ENCODE results near the gene RIPK4.

Gene RIPK4

GRCh38 chr21:41746744-41747006 lies 20.2 kb downstream of the RIPK4 start:
- Histone ChIP-seq H3K27ac (ENCODE audit: insufficient read depth, low read depth, low read length, poor library complexity, severe bottlenecking) (no peak overlapping the region), H3K4me3 (ENCODE audit: insufficient read depth, low read depth, low read length) (no peak overlapping the region), H3K9me3 (ENCODE audit: control insufficient read depth, low read length) (no peaks in the 10 kb centered on the region), H3K36me3 (ENCODE audit: control insufficient read depth, insufficient read depth, low read length) (no peaks in the 10 kb centered on the region), H3K4me1 (ENCODE audit: control insufficient read depth, insufficient read depth, low read length) (peaks cover 26% of the 10 kb centered on the region), H3K27me3 (ENCODE audit: control insufficient read depth, insufficient read depth, low read length, poor library complexity, severe bottlenecking) (no peaks in the 10 kb centered on the region)
- 93 to 96% methylated on average over 8 of the region's 8 CpGs for WGBS, 2 experiments

GRCh38 chr21:41745971-41746743 lies 20.7 kb downstream of the RIPK4 start:
- H3K36me3 ChIP-seq (ENCODE audit: control insufficient read depth, insufficient read depth, low read length): no peaks in the 10 kb centered on the region
- H3K27me3 ChIP-seq (ENCODE audit: control insufficient read depth, insufficient read depth, low read length, poor library complexity, severe bottlenecking): no peaks in the 10 kb centered on the region
- no peaks in the 10 kb centered on the region for H3K9me3 ChIP-seq (ENCODE audit: control insufficient read depth, low read length)
- WGBS, 2 experiments: 91 to 92% methylated on average over 34 of the region's 34 CpGs
- H3K27ac ChIP-seq (ENCODE audit: insufficient read depth, low read depth, low read length, poor library complexity, severe bottlenecking): no peak overlapping the region
- no peak overlapping the region for H3K4me3 ChIP-seq (ENCODE audit: insufficient read depth, low read depth, low read length)
- H3K4me1 ChIP-seq (ENCODE audit: control insufficient read depth, insufficient read depth, low read length): peaks cover 21% of the 10 kb centered on the region

- Histone ChIP-seq H3K9me3 (ENCODE audit: control insufficient read depth, low read length) (no peaks in the 10 kb centered on the region), H3K4me1 (ENCODE audit: control insufficient read depth, insufficient read depth, low read length) (peaks cover 11% of the 10 kb centered on the region), H3K27ac (ENCODE audit: insufficient read depth, low read depth, low read length, poor library complexity, severe bottlenecking) (no peak overlapping the region), H3K27me3 (ENCODE audit: control insufficient read depth, insufficient read depth, low read length, poor library complexity, severe bottlenecking) (no peaks in the 10 kb centered on the region), H3K4me3 (ENCODE audit: insufficient read depth, low read depth, low read length) (no peak overlapping the region), H3K36me3 (ENCODE audit: control insufficient read depth, insufficient read depth, low read length) (no peaks in the 10 kb centered on the region)
- 79 to 81% methylated on average over 25 of the region's 25 CpGs for WGBS, 2 experiments
Observed at GRCh38 chr21:41745026-41745820, 21.6 kb downstream of the RIPK4 start.

GRCh38 chr21:41744028-41744930 lies 22.6 kb downstream of the RIPK4 start:
- H3K27me3 ChIP-seq (ENCODE audit: control insufficient read depth, insufficient read depth, low read length, poor library complexity, severe bottlenecking): no peaks in the 10 kb centered on the region
- H3K36me3 ChIP-seq (ENCODE audit: control insufficient read depth, insufficient read depth, low read length): peaks cover 4% of the 10 kb centered on the region
- H3K4me3 ChIP-seq (ENCODE audit: insufficient read depth, low read depth, low read length): no peak overlapping the region
- no peaks in the 10 kb centered on the region for H3K9me3 ChIP-seq (ENCODE audit: control insufficient read depth, low read length)
- peaks cover 3% of the 10 kb centered on the region for H3K4me1 ChIP-seq (ENCODE audit: control insufficient read depth, insufficient read depth, low read length)
- no peak overlapping the region for H3K27ac ChIP-seq (ENCODE audit: insufficient read depth, low read depth, low read length, poor library complexity, severe bottlenecking)
- 93 to 94% methylated on average over 43 of the region's 43 CpGs for WGBS, 2 experiments

DNA sequence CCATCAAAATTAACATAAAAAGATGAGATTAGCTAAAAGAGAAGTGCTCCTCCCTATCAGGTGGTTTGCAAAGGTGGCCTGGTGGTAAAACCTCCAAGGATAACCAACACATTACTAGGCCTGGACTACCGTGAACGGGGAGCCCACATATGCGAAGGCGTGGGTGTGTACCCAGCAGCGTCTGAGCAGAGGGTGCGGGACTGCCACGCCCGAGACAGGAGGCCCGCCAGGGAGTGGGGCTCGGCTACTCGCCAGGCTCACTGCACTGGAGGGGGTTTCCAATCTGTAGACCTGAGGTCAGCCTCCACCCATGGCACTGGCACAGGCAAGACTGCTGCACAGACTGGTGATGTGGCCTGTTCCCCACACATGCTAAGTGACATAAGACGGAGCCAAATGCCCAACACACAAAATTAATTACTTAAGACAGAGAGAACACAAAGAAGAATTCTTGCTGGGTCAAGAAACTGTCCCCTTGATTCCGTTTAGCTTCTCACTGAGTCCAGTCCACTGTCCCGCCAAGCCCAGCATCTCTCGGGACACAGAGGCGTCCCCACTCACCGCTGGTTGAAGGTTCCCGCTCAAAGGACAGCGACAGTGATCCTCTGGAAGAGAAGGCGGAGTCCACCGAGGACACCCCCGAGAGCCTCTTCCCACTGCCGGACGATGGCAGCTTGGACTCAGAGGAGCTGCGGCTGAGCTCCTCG lies 23.4 kb downstream of the RIPK4 start:
- Histone ChIP-seq H3K36me3 (ENCODE audit: control insufficient read depth, insufficient read depth, low read length) (peaks cover 4% of the 10 kb centered on the region), H3K9me3 (ENCODE audit: control insufficient read depth, low read length) (no peaks in the 10 kb centered on the region), H3K4me1 (ENCODE audit: control insufficient read depth, insufficient read depth, low read length) (no peaks in the 10 kb centered on the region), H3K27me3 (ENCODE audit: control insufficient read depth, insufficient read depth, low read length, poor library complexity, severe bottlenecking) (no peaks in the 10 kb centered on the region), H3K4me3 (ENCODE audit: insufficient read depth, low read depth, low read length) (no peak overlapping the region), H3K27ac (ENCODE audit: insufficient read depth, low read depth, low read length, poor library complexity, severe bottlenecking) (no peak overlapping the region)
- 94% methylated on average over 26 of the region's 26 CpGs for WGBS, 2 experiments

- Histone ChIP-seq H3K4me3 (ENCODE audit: insufficient read depth, low read depth, low read length) (no peak overlapping the region), H3K27me3 (ENCODE audit: control insufficient read depth, insufficient read depth, low read length, poor library complexity, severe bottlenecking) (no peaks in the 10 kb centered on the region), H3K36me3 (ENCODE audit: control insufficient read depth, insufficient read depth, low read length) (peaks cover 4% of the 10 kb centered on the region), H3K4me1 (ENCODE audit: control insufficient read depth, insufficient read depth, low read length) (no peaks in the 10 kb centered on the region), H3K27ac (ENCODE audit: insufficient read depth, low read depth, low read length, poor library complexity, severe bottlenecking) (no peak overlapping the region), H3K9me3 (ENCODE audit: control insufficient read depth, low read length) (no peaks in the 10 kb centered on the region)
- WGBS, 2 experiments: 93 to 94% methylated on average over 30 of the region's 30 CpGs
Observed at GRCh38 chr21:41742073-41742875, 24.6 kb downstream of the RIPK4 start.

GRCh38 chr21:41741253-41742072 lies 25.4 kb downstream of the RIPK4 start:
- H3K27ac ChIP-seq (ENCODE audit: insufficient read depth, low read depth, low read length, poor library complexity, severe bottlenecking): no peak overlapping the region
- H3K4me3 ChIP-seq (ENCODE audit: insufficient read depth, low read depth, low read length): no peak overlapping the region
- WGBS, 2 experiments: 95% methylated on average over 55 of the region's 55 CpGs
- H3K9me3 ChIP-seq (ENCODE audit: control insufficient read depth, low read length): no peaks in the 10 kb centered on the region
- no peaks in the 10 kb centered on the region for H3K27me3 ChIP-seq (ENCODE audit: control insufficient read depth, insufficient read depth, low read length, poor library complexity, severe bottlenecking)
- H3K4me1 ChIP-seq (ENCODE audit: control insufficient read depth, insufficient read depth, low read length): no peaks in the 10 kb centered on the region
- H3K36me3 ChIP-seq (ENCODE audit: control insufficient read depth, insufficient read depth, low read length): peaks cover 4% of the 10 kb centered on the region

- H3K27me3 ChIP-seq (ENCODE audit: control insufficient read depth, insufficient read depth, low read length, poor library complexity, severe bottlenecking): no peaks in the 10 kb centered on the region
- no peak overlapping the region for H3K4me3 ChIP-seq (ENCODE audit: insufficient read depth, low read depth, low read length)
- H3K4me1 ChIP-seq (ENCODE audit: control insufficient read depth, insufficient read depth, low read length): no peaks in the 10 kb centered on the region
- H3K9me3 ChIP-seq (ENCODE audit: control insufficient read depth, low read length): no peaks in the 10 kb centered on the region
- peaks cover 4% of the 10 kb centered on the region for H3K36me3 ChIP-seq (ENCODE audit: control insufficient read depth, insufficient read depth, low read length)
- no peak overlapping the region for H3K27ac ChIP-seq (ENCODE audit: insufficient read depth, low read depth, low read length, poor library complexity, severe bottlenecking)
- WGBS, 2 experiments: 96 to 97% methylated on average over 41 of the region's 41 CpGs
Observed at GRCh38 chr21:41740604-41741252, 26.1 kb downstream of the RIPK4 start.
